HepG2 (cell line): ENCODE data around the gene CPVL. TPM values are rescaled to one million over a fixed set of nuclear protein-coding genes. Genes with fewer than 3 reads are reported as not detected.

ENCODE experiments used
- AKAP8 ChIP-seq: sonication (generic); formaldehyde crosslinking; IDR thresholded peaks from 2 replicates; pipeline ENCODE4 v1.5.1; 2020; ENCODE audit warnings: mild to moderate bottlenecking, missing genetic modification reagents
- CENPX ChIP-seq: sonication (generic); formaldehyde crosslinking; IDR thresholded peaks from 2 replicates; pipeline ENCODE4 v1.9.0; 2021; ENCODE audit warnings: mild to moderate bottlenecking, missing genetic modification reagents, moderate library complexity
- FOXM1 ChIP-seq: sonication (generic); formaldehyde crosslinking; IDR thresholded peaks from 2 replicates; pipeline ENCODE4 v1.5.0; 2020; ENCODE audit warnings: missing genetic modification reagents
- GFI1 ChIP-seq: sonication (generic); formaldehyde crosslinking; IDR thresholded peaks from 2 replicates; pipeline ENCODE4 v1.5.0; 2020; ENCODE audit warnings: missing genetic modification reagents, mild to moderate bottlenecking, borderline replicate concordance
- GTF2F1 ChIP-seq: fragments of 150-350 bp; IDR thresholded peaks from 2 replicates; pipeline ENCODE4 v1.6.1; 2014; ENCODE audit warnings: low read length
- HDAC2 ChIP-seq: sonication (generic); formaldehyde crosslinking; IDR thresholded peaks from 2 replicates; pipeline ENCODE4 v1.4.0; 2020; ENCODE audit warnings: missing genetic modification reagents
- HMG20A ChIP-seq: IDR thresholded peaks from 2 replicates; pipeline ENCODE4 v1.6.1; 2016; ENCODE audit warnings: borderline replicate concordance
- MBD4 ChIP-seq: IDR thresholded peaks from 2 replicates; pipeline ENCODE4 v1.6.1; 2012; ENCODE audit warnings: low read length, inconsistent platforms, borderline replicate concordance
- NFE2 ChIP-seq: sonication (generic); formaldehyde crosslinking; IDR thresholded peaks from 2 replicates; pipeline ENCODE4 v1.4.0; 2020; ENCODE audit warnings: missing genetic modification reagents
- NFYC ChIP-seq: IDR thresholded peaks from 2 replicates; pipeline ENCODE4 v1.6.1; 2016; ENCODE audit warnings: missing genetic modification reagents, missing compliant biosample characterization
- PAF1 ChIP-seq: IDR thresholded peaks from 2 replicates; pipeline ENCODE4 v1.6.1; 2016; ENCODE audit warnings: missing genetic modification reagents, missing compliant biosample characterization
- RAD51 ChIP-seq: fragments of 450-650 bp; IDR thresholded peaks from 2 replicates; pipeline ENCODE4 v1.6.1; 2016; ENCODE audit warnings: borderline replicate concordance
- RFX1 ChIP-seq: fragments of 450-650 bp; IDR thresholded peaks from 2 replicates; pipeline ENCODE4 v1.6.1; 2017
- SOX13 ChIP-seq, 3 experiments: fragments of 450-650 bp in 1 of 3; sonication (generic) in 1 of 3; formaldehyde crosslinking in 1 of 3; IDR thresholded peaks in 2 of 3; conservative IDR thresholded peaks in 1 of 3; 2 replicates each; pipeline versions ENCODE4 v1.5.0 to v1.6.1; 2016 to 2020; ENCODE audit warnings: antibody characterized with exemption in 1 of 3, mild to moderate bottlenecking in 1 of 3, missing compliant biosample characterization in 1 of 3, missing genetic modification reagents in 1 of 3, moderate library complexity in 1 of 3
- ZFP82 ChIP-seq: sonication (generic); formaldehyde crosslinking; IDR thresholded peaks from 2 replicates; pipeline ENCODE4 v1.5.1; 2020; ENCODE audit warnings: mild to moderate bottlenecking, missing genetic modification reagents, borderline replicate concordance
- ZIK1 ChIP-seq: sonication (generic); formaldehyde crosslinking; IDR thresholded peaks from 2 replicates; pipeline ENCODE4 v1.5.0; 2020; ENCODE audit warnings: mild to moderate bottlenecking, low read depth, missing genetic modification reagents, borderline replicate concordance
- ZNF138 ChIP-seq: sonication (generic); formaldehyde crosslinking; IDR thresholded peaks from 2 replicates; pipeline ENCODE4 v1.5.0; 2020; ENCODE audit warnings: mild to moderate bottlenecking, low read depth, missing genetic modification reagents
- ZNF160 ChIP-seq: sonication (generic); formaldehyde crosslinking; IDR thresholded peaks from 2 replicates; pipeline ENCODE4 v1.8.0; 2022; ENCODE audit warnings: mild to moderate bottlenecking, inconsistent platforms, missing genetic modification reagents
- ZNF335 ChIP-seq: sonication (generic); formaldehyde crosslinking; IDR thresholded peaks from 2 replicates; pipeline ENCODE4 v1.4.0; 2020; ENCODE audit warnings: missing genetic modification reagents
- ZNF343 ChIP-seq: sonication (generic); formaldehyde crosslinking; IDR thresholded peaks from 2 replicates; pipeline ENCODE4 v1.4.0; 2020; ENCODE audit warnings: mild to moderate bottlenecking, missing genetic modification reagents
- ZNF484 ChIP-seq: sonication (generic); formaldehyde crosslinking; IDR thresholded peaks from 2 replicates; pipeline ENCODE4 v1.5.1; 2020; ENCODE audit warnings: mild to moderate bottlenecking, low read depth, missing genetic modification reagents, borderline replicate concordance
- ZNF552 ChIP-seq: sonication (generic); formaldehyde crosslinking; IDR thresholded peaks from 2 replicates; pipeline ENCODE4 v1.9.0; 2022; ENCODE audit warnings: missing genetic modification reagents, mild to moderate bottlenecking, borderline replicate concordance
- ZNF773 ChIP-seq: sonication (generic); formaldehyde crosslinking; IDR thresholded peaks from 2 replicates; pipeline ENCODE4 v1.4.0; 2020; ENCODE audit warnings: missing genetic modification reagents, borderline replicate concordance
- ZNF883 ChIP-seq: sonication (generic); formaldehyde crosslinking; IDR thresholded peaks from 2 replicates; pipeline ENCODE4 v1.5.1; 2020; ENCODE audit warnings: mild to moderate bottlenecking, missing genetic modification reagents; ENCODE audit errors: not compliant biosample characterization
- ZZZ3 ChIP-seq: sonication (generic); formaldehyde crosslinking; IDR thresholded peaks from 2 replicates; pipeline ENCODE4 v1.4.0; 2020; ENCODE audit warnings: missing genetic modification reagents, mild to moderate bottlenecking, borderline replicate concordance
- polyA plus RNA-seq, 8 experiments: library from polyadenylated mRNA; depleted of rRNA in 3 of 8; stranded (reverse) in 7 of 8; unstranded in 1 of 8; fragments of >200 nt; fragmentation: Illumina TruSeq in 4 of 8; extraction: Trizol in 4 of 8; gene quantifications; 2 replicates each; pipeline versions ENCODE4 v1.2.1 to v1.2.3, GENCODE V29; 2011 to 2016; ENCODE audit warnings: low read depth in 4 of 8, missing spikeins in 1 of 8, mixed read lengths in 1 of 8; ENCODE audit not compliant: insufficient read depth in 1 of 8
- total RNA-seq, 5 experiments: library from RNA; depleted of rRNA; stranded (reverse); fragments of >200 nt; fragmentation: Illumina TruSeq; extraction: Trizol; gene quantifications; 2 replicates each; pipeline ENCODE4 v1.2.3, GENCODE V29; 2016; ENCODE audit warnings: low read depth in 1 of 5
- TF ChIP-seq, protein P1 (sequence below): sonication (generic); formaldehyde crosslinking; IDR thresholded peaks from 2 replicates; pipeline ENCODE4 v1.4.0; 2020; ENCODE audit warnings: mild to moderate bottlenecking, missing genetic modification reagents, borderline replicate concordance

The CPVL gene
- total and polyA plus RNA-seq, 2 of the 13 experiments (the other 11 are each of a cell fraction or from before 2014, with no cell fraction given): 59.2 to 294 TPM

DNA sequence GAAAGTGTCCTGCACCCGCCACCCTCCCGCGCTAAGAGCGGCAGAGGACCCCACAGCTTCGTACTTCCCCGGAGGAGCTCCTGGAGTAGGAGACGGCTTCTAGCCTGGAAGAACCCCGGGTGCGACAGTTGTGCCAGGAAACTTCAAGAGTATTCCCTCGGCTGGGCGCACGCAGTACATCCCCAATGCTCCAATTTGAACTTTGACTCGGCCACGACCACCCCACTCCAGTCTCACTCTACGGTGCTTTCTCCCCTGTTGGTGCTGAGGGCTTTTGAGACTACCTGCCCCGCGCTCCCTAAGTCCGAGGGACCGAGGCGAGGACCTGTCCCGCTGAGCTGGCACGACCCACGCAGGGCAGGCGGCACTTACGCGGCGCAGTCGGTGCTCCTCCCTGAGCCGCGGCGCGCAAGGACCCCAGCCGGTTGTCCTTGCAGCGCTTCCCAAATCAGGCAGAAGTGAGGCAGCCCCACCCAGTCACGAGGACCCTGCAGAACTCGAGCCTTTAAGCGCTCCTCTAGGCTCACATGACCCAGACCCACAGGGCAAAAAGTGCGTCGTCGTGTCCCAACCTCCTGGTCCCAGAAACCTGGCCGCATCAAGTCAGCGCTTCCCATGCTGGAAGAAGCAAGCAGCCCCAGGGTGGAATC lies at the start of gene CPVL (continued):
- TF ChIP-seq ZNF883 (CRISPR knock-in tag): no peak
- TF ChIP-seq HDAC2: 0 out of 2 replicates have a peak, but pooled peaks have one; percentile 1
- TF ChIP-seq ZNF138 (CRISPR knock-in tag): 0 out of 2 replicates have a peak, but pooled peaks have one; percentile 57
- no peak for TF ChIP-seq ZZZ3 (CRISPR knock-in tag)
- TF ChIP-seq RFX1: no peak
- no peak for TF ChIP-seq PAF1
- no peak for TF ChIP-seq ZFP82 (CRISPR knock-in tag)
- TF ChIP-seq ZNF160 (CRISPR knock-in tag): no peak
- TF ChIP-seq ZNF552 (CRISPR knock-in tag): peak; percentile 86; the same call in 1 of the 2 replicates
- TF ChIP-seq, protein P1, sequence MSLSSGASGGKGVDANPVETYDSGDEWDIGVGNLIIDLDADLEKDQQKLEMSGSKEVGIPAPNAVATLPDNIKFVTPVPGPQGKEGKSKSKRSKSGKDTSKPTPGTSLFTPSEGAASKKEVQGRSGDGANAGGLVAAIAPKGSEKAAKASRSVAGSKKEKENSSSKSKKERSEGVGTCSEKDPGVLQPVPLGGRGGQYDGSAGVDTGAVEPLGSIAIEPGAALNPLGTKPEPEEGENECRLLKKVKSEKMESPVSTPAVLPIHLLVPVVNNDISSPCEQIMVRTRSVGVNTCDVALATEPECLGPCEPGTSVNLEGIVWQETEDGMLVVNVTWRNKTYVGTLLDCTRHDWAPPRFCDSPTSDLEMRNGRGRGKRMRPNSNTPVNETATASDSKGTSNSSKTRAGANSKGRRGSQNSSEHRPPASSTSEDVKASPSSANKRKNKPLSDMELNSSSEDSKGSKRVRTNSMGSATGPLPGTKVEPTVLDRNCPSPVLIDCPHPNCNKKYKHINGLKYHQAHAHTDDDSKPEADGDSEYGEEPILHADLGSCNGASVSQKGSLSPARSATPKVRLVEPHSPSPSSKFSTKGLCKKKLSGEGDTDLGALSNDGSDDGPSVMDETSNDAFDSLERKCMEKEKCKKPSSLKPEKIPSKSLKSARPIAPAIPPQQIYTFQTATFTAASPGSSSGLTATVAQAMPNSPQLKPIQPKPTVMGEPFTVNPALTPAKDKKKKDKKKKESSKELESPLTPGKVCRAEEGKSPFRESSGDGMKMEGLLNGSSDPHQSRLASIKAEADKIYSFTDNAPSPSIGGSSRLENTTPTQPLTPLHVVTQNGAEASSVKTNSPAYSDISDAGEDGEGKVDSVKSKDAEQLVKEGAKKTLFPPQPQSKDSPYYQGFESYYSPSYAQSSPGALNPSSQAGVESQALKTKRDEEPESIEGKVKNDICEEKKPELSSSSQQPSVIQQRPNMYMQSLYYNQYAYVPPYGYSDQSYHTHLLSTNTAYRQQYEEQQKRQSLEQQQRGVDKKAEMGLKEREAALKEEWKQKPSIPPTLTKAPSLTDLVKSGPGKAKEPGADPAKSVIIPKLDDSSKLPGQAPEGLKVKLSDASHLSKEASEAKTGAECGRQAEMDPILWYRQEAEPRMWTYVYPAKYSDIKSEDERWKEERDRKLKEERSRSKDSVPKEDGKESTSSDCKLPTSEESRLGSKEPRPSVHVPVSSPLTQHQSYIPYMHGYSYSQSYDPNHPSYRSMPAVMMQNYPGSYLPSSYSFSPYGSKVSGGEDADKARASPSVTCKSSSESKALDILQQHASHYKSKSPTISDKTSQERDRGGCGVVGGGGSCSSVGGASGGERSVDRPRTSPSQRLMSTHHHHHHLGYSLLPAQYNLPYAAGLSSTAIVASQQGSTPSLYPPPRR (CRISPR knock-in tag): no peak; the same call in 1 of the 2 replicates
- TF ChIP-seq FOXM1 (CRISPR knock-in tag): no peak
- no peak for TF ChIP-seq CENPX
- TF ChIP-seq SOX13 (IDR thresholded peaks at IDR 0.05): no peak
- TF ChIP-seq SOX13 (CRISPR knock-in tag; conservative IDR thresholded peaks at IDR 0.05 in 1 of 2, IDR thresholded peaks at IDR 0.05 in 1 of 2): no peak
- TF ChIP-seq ZNF335 (CRISPR knock-in tag): peak; percentile 99
- no peak for TF ChIP-seq MBD4
- no peak for TF ChIP-seq ZNF773 (CRISPR knock-in tag)
- no peak for TF ChIP-seq GFI1 (CRISPR knock-in tag)
- TF ChIP-seq NFYC (CRISPR knock-in tag): no peak
- TF ChIP-seq HMG20A (CRISPR knock-in tag): no peak
- TF ChIP-seq ZNF484: no peak
- no peak for TF ChIP-seq GTF2F1
- TF ChIP-seq ZIK1 (CRISPR knock-in tag): no peak
- no peak for TF ChIP-seq RAD51
- no peak for TF ChIP-seq NFE2 (CRISPR knock-in tag)
- no peak for TF ChIP-seq ZNF343
- TF ChIP-seq AKAP8: no peak
